Effector CD4-positive, alpha-beta T cell (primary cell): ENCODE data around the gene SIGLEC12.
"Not testable (repeated sequence)": the region's sequence is repeated elsewhere in the genome, so short reads cannot be mapped to it uniquely, and the experiment has no call there.

Experiments
- DNase-seq: peaks from one replicate; pipeline ENCODE4 v3.0.0-alpha.2; 2020

SIGLEC12 gene

DNA sequence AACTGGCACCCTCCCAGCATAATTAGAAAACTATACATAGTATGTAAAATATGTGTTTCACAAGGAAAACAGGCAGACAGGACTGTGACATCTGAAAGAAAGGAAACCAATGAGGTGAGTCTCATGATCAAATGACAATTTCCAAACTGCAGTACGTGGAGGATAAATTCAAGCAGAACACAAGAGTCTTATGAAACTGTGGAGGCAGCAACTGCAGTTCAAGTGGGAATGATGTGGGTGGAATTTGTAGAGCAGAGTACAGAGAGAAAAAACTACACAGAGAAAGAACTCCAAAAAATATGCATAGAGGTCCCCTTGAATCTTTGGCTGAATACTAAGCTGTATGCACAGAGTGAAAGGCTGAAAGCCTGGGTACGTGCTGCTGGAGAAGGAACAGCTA is 20.2 kb upstream of the SIGLEC12 start:
- no peak for DNase-seq

DNA sequence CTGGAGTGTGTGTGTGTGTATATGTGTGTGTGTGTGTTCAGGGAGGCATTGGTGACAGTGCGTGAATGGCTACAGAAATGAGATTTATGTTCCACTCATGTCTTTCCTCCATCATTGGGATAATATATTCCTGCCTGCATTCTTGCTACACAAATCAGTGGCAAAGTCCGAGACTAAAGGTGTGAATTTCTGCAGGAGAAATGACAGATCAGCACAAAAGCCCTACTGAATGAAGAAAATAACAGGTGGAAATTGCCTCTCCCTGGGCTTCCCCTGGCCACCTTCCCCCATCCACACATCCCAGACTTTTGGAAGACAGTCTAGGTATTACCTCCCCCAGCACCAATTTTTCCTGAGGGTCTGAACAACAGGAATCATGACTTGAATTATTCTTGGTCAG is 19.8 kb upstream of the SIGLEC12 start:
- DNase-seq, result no peak

DNA sequence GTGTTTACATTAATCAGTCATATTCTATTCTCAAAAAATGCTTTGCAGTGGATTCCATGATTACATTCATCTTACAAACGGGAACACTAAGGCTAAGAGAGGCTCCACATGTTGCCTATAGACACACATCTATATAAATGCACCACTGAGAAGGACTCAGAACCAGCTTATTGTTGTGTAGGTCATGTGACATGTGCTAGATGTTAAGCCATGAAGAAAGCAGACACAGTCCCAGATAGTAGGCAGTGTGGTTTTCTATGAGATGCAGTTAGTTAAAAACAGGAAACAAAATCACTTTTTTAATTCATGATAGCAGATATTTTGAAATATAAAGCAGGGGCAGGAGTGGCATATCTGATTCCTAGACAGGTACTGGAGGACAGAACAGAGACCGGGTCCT is 19.1 kb upstream of the SIGLEC12 start:
- no peak for DNase-seq

DNA sequence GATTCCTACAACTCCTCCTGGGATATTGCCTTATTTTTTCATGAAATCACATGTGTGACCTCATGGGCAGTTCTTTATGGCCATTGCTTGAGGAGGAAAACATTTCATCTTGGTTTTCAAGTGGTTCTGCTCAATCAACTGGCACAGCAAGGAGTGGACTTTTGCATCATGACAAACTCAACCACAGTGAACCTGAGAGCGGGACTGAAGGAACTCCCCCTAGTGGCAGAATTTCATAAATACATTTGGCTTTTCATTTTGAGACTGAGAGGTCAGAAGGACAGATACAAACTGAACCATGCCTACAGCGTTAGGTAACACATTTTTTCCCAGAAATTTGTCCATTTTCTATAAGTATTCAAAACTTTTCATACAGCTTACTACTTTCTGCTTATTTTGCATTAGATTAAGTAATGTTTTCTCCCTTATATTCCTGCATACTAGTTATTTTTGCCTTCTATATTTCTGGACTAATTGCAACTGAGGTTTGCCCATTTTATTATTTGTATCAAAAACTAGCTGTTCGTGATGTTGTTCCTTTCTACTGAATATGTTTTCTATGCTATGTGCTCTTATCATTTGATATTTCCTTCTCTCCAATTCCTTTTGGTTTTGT is 13.4 kb upstream of the SIGLEC12 start:
- no peak for DNase-seq

DNA sequence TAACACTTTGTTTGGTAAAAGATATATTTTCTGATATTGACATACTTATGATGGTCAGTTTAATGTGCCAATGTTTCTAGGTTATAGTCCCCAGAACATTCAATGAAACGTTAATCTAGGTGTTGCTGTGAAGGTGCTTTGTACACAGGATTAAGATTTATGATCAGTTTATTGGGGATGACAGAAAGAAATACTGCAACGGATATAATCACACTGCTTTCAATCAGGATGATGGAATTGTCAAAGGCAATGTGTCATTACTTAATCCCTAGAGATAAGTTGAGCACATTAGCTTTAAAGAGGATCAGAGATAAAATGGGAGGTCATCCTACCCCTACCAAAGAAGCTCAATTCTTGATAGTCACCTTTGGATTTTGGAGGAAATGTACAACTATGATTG is 12.4 kb upstream of the SIGLEC12 start:
- no peak for DNase-seq

DNA sequence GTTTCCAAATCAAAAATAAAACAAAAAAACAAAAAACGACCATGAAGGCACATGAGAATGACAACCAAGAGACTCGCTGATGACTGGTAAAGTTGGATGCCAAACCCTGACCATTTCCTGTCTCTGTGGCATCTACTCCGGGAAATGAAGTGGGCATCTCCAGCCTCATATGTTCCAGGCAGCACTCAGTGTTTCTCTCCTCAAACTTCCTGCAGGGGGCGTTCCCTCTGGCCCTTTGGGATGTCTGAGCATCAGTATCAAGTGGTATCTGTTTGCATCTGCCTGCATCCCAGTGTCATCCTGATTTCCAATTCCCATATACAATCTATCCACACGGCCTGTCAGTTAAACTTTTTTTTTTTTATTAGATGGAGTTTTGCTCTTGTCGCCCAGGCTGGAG is 9.8 kb upstream of the SIGLEC12 start:
- no peak for DNase-seq

DNA sequence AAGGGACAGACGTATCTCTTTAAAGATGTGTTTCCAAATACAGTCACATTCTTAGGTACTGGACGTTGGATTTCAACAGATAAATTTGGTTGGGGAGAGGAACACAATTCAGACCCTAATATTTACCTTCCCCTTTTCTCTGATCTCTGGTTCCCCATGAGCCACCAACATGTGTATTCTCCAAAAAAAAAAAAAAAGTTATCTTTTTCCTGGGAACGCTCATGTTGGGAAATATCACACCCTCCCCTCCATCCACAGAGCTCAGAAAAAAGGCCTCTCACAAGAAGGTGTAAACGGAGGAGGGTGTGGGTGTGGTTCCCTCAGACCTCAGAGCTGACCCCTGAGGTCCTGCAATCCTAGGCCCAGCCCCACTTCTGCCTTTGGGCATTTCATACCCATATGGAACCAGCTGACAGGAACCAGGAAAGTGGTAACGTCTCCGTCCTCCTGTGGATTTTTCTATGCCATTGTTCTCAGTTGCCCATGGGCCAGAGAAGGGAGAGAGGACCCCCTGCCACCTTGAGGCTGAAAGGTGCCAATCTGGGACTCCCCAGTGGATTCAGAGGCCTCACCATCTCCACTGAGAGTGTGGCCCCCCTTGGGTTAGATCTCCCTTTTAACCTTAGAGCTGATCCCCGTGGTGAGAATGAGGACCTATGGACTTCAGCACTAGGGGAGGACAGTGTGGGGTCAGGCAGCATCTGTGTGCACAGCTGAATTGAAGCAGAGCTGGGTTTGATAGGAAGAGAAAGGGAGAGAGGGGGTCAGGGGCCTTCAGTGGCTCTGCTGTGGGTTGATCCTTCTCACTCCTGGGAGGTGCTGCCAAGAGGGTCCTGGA is 8.4 kb upstream of the SIGLEC12 start:
- DNase-seq, result no peak

DNA sequence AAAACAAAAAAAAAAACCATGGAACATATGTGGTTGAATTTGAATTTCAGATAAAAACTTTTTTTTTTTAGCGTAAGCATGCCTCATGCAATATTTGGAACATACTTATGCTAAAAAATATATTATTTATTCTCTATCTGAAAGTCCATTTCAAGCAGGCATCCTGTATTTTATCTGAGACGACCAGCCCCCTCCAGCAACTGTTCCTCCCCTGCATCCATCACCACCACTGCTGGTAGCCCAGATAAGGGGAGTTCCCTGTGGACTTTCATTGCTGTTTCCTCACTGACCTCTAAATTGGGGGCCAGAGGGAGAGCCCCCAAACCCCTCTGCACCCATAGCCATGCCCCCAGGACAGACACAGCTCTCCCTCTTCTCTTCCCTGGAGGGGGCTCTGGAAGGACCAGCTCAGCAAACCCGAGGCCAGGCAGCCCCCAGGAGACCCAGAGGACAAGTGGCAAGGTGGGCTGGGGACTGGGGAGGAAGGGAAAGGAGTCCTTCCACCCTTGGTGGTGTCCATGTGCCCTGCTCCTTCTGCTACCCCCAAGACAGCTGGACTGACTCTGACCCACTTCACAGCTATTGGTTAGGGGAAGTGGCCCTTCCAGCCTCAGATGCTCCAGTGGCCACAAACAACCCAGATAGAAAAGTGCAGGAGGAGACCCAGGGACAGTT is 6.6 kb upstream of the SIGLEC12 start:
- DNase-seq, result no peak

DNA sequence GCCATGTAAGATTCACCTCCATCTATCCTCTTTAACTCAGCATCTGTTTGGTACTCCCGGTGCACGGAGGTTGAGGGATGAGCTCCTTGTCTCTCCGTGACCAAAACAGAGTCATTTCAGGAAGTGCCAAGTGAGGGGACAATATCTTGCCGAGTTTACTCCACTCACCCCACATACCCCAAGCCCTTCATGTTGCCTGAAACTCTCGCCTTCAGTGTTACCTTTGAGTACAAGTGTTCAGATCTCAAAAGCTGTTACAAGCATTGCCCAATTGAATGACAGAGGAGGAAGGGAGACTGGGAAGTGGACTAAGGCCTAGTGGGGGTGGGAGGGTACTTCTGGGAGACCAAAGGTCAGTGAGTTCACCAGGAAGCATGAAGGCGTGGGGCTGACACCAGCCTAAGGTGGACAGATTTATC is 6.0 kb upstream of the SIGLEC12 start:
- DNase-seq, result no peak

DNA sequence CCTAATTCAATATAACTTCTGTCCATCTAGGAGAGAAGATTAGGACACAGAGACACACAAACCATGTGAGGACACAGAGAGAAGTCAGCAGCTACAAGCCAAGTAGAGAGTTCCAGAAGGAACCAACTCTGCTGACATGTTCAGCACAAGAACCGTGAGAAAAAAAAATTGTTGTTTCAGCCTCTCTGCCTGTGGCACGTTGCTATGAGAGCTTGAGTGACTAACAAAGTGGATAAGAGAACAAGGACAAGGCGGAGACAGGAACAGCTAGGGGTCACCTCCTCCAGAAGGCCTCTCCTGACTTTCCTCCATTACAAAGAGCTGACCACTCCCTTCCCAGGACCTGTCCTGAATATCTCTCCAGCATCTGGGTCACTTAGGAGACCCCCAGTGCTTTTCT is 5.6 kb upstream of the SIGLEC12 start:
- no peak for DNase-seq

DNA sequence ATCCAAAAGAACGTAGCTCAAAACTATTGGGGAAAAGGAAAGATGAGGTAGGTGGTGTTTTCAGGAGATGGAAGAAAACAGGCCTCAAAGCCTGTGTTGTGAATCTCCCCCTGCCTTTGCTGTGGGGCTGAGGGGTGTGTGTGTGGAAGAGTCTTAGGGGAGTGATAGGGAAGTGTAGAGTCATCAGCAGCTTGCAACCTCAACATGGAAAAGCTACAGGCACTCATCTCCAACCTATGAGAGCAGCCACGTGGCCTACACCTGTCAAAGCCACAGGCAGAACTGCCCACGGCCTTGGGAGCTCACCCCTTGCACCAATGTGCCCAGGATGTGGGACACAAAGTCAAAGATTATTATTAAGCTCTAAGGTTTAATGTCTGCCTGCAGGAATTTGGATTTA is 4.3 kb upstream of the SIGLEC12 start:
- DNase-seq, result no peak

DNA sequence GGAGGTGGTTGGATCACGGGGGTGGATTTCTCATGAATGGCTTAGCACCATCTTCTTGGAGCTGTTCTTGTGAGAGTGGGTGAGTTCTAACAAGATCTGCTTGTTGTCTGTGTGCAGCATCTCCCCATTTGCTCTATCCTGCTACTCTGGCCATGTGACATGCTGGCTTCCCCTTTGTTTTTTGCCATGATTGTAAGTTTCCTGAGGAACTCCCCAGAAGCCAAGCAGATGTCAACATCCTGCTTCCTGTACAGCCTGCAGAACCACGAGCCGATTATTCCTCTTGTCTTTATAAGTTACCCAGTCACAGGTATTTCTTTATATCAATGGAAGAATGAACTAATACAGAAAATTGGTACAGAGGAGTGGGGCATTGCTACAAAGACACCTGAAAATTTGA is 2.3 kb upstream of the SIGLEC12 start:
- no peak for DNase-seq

DNA sequence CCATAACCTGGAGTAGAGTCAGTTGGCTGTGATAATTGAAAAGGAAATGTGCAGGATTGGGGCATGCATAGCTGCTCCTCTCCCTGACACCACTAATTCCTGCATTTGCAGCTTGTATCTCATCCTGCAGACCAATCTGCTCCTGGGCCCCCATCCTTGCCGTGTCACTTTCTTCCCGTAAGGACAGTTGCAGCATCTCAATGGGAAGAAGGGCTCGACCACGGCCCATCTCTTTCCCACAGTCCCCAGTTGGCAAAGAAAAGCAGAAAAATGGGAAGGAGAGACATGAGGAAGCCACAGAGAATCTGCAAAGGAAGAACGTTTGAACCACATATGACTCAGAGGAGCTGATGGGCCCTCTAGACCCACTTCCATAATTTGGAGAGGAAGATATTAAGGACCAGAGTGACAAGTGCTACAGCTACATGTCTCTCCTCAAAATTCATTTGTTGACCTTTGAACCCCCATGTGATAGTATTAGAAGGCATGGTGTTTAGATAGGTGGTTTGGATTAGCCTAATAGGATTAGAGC is 1.8 kb upstream of the SIGLEC12 start:
- no peak for DNase-seq

DNA sequence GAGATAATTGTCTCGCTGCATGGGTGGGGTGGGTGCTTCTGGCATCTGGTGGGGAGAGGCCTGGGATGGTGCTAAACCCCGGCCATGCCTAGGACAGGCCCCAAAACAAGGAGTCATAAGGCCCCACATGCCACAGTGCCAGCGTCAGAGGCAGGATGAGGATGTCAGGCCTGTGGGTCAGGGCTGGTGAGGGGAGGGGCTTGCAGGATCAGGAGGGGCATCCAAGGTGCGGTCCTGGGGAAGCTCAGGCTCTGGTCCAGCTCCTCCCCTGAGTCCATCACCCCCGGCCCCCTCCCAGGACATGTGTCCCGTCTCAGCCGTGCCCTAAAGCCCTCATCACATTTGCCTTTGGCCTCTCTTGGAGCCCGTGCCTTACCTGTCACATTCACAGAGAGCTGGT is 669 bp downstream of the SIGLEC12 start:
- not testable (repeated sequence) for DNase-seq

DNA sequence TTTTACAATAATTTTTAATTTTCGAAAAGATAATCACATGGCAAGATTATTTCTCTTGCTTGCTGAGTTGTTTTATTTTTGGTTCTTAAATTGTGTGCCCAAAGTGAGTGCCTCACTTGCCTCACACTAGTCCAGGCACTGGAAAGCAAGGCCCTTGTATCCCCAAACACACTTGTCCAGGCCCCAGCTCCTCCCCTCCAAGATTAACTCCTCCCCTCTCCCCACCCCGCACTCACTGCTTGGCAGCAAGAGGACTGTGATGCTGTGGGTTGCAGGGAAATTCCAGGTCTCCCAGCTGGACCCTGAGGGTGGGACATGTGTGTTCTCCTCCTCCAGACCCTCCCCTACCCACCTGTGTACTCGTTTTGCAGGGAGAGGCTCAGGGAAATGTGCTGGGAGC is 3.9 kb downstream of the SIGLEC12 start:
- DNase-seq, result no peak

DNA sequence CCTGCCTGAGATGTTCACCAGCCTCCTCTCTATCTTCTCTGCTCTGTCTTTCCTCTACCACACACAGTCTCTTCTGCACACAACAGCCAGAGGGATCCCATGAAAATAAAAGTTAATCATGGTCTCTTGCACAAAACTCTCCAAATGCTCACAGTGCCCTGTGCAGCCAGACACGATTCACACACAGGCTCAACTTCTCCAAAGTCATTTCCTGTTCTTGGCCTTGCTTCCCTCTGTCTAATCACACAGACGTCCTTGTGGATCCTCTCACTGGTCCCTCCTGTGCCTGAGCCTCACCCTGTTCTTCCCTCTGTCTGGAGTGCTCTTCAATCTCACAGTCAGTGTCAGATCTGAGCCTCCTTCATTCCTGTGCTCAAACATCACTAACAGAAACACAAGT is 7.8 kb downstream of the SIGLEC12 start:
- DNase-seq, result no peak

DNA sequence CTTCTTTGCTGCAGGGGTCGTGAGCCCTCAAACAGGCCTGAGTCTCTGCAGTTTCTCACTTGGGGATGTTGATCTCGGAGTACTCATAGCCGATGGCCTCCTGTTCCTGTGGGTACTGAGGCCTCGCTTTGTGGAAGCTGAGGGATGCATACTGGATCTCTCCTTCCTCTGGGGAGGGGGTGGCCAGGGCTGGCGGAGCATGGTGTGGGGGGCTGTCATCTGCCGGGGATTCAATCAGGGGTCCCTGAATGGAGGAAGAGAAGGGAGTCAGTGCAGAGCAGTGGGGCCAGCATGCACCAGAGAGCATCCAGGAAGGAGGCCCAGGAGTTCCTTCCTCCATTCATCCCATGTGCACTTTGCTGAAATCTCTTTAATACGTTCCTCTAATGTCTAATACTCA is 10.0 kb downstream of the SIGLEC12 start:
- no peak for DNase-seq

DNA sequence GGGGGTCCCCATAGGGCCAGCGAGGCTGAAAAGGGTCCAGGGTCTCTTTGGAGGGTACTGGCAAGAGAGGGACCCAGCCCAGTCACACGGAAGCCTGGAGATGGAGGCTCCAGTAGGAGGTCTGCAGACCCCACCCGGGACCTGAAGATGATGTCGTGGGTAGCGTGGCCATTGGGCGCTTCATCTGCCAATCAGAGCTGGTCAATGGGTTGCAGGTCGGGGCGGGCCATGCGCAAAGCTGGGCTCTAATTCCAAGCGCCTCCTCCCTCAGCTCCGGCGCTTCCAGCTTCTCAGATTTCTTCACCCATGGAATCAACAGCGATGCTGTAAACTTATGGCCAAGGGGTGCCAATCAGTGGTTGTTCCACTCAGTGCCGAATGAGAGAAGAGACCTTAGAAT is 10.9 kb downstream of the SIGLEC12 start:
- no peak for DNase-seq

DNA sequence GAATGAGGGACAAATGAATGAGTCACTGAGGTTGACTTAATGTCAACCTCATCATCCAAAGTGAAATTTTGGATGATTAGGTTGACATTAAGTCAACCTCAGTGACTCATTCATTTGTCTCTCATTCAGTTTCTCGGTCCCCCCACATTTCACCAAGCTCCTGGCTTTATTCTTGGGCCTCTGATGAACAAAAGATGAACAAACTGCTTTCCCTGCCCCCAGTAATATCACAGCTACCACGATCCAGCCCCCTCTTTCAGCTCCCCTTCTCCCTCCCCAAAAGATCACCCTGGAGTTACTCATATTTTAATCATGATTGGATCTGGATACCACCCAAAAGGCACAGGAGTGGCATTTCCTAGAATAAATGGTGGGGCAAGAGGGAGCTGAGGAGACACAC is 12.5 kb downstream of the SIGLEC12 start:
- no peak for DNase-seq

DNA sequence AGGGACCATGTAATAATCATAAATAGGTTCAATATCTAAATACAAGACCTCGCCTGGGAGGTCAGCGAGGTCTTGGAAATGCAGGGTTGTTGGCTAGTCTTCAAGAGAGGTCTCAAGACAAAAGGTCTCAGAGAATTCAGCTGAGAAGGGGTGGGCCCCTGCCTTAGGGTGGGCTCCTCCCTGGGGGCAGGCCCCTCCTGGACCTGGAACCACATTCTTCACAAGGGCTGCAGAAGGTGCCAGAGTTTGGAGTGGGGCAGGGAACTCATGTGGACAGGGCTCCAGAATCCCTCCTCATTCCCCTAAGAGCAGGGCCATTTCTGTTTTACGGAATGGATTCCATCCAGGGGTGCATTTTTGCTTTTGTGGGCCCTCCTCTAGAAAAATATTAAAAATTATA is 13.1 kb downstream of the SIGLEC12 start:
- no peak for DNase-seq

DNA sequence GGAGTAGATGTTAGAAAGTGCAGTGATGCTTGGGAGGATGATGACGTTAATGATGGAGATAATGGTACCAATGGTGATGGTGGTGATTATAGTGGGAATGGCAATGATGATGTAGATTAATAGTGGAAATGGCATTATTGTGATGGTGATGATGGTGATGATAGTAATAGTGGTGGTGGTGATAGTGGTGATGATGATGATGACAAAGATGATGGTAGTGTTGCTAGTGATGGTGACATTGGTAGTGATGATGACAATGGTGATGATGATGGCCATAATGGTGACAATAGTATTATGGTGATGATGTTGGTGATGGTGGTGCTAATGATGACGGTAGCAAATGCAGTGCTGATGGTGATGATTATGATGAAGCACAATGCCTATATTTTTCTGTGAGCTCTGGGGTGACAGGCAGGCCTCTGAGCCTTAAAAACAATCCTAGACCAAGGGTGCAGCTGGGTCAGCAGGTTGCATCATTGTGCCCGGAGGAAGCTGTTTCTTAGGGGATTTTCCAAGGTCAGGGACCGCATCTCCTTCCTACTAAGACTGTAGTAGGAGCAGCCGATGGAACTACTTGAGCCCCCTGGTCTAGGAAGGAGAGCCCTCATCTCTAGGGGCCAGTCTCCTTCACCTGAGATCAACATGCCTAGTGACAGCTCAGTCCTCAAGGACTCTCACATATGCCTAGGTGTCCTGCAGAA is 15.5 kb downstream of the SIGLEC12 start:
- no peak for DNase-seq

DNA sequence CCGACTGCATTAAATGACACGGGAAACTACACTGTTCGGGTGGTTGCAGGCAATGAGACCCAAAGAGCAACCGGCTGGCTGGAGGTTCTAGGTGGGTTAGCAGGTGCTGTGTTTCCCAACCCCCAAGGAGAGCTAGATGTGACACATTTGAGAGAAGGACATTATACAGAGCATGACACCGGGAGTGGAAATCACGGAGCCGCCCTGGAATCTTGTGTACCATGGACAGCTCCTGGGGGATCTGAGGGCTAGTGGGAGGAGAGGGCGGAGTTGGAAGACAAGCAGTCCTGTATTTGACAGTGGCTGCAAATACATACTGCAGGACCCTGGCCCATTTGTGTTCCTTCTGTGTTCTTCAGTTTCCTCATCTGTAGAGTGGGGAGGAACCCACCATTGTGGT is 21.0 kb downstream of the SIGLEC12 start:
- DNase-seq, result no peak
